Hematopoietic multipotent progenitor cell treated with erythropoietin and hydrocortisone succinate and interleukin-3 and kit ligand, for 4 days (in vitro differentiated cells): ENCODE data around the gene AFAP1L2.

Experiments
- DNase-seq: peaks from one replicate; pipeline ENCODE4 v3.0.0-alpha.2; 2015

Gene AFAP1L2

DNA sequence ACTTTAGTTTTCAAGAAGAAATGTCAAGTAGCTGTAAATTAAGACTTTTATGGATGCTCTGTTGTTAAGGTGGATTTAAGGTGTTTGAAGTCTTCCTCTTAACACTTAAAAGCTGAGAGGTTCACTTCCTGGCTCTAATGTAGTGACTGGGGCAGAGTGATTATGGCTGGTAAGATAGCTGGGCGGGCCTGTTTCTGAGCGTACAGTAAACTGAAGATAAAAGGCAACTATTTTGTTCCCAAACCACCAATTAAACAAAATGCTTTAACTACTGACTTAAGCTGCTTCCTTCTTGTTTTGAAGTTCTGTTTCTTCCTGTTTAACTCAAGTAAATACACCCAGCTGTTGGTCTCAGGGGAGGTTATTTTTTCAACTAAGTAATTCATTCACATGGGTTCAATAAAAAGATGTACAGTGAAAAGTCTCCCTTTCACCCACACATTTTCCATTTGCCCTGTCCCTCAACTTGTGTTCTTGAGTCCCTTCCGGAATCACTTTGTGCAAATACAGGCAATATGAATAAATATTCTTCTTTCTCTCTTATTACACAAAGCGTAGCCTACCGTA is 145.9 kb downstream of the AFAP1L2 start:
- peak; percentile 81 for DNase-seq

GRCh38 chr10:114257498-114257897 is 146.8 kb downstream of the AFAP1L2 start:
- no peak for DNase-seq

DNA sequence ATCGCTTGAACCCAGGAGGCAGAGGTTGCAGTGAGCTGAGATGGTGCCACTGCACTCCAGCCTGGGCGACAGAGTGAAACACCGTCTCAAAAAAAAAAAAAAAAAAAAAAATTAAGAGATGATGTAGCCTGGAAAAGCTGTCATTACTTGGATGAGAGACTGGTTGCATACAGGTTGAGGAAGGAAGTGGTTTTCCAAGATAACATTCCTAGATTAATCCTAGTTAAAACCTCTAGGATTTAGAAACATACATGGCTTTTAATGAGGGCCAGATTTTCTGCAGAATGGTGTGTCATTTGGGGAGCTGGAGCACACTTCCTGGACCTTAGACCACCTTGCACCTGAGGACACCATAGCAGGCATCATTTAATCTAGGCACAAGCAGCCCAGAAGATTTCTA is 147.5 kb downstream of the AFAP1L2 start:
- DNase-seq = no peak

DNA sequence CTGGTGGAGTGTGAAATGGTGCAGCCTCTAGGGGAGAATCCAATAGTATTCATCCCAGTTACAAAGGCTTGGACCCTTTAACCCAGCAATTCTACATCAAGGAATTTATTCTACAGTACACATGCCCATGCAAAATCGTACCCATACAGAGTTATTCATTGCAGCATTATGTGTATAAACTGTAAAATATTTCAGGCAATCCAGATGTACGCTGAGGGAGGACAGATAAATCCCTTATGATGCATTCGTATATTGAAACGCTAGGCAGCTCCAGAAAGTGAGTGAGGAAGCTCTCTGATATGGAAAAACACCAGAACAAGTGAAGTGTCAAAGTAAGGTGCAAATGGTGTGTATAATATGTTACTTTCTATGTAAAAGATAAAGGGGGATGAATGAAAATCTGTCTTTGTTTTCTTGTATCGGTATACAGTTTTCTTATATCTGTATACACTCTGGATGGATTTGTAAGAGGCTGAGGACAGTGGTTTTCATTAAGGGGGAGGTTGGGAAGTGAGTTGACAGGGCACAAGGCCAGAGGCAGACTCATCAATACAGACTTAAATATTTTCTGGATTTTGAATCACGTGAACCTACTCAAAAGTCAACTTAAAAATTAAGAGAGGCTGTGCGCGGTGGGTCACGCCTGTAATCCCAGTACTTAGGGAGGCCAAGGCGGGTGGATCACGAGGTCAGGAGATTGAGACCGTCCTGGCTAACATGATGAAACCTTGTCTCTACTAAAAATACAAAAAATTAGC is 148.1 kb downstream of the AFAP1L2 start:
- DNase-seq = no peak

DNA sequence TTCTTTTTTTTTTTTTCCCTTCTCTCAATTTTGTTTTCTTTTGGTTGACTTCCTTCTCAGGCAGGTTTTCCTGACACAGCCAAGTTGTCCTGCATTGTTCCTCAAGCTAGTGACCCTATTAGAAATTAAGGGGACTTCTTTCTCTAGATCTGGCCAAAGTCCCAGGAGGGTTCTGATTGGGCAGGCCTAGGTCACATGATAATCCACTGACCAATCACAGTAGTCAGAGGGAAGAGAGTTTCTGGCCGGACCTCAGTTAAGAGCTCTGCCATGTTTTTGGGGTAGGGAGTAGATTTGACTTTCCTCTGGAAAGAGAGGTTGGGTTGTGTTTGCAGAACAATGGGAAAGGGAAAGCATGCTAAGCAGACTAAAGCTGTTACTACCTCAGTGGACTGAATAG is 149.1 kb downstream of the AFAP1L2 start:
- DNase-seq = no peak

GRCh38 chr10:114252883-114253282 is 151.4 kb downstream of the AFAP1L2 start:
- no peak for DNase-seq

GRCh38 chr10:114252092-114252491 is 152.2 kb downstream of the AFAP1L2 start:
- DNase-seq = no peak

GRCh38 chr10:114250716-114251115 is 153.6 kb downstream of the AFAP1L2 start:
- DNase-seq = no peak

- DNase-seq = no peak
Observed at GRCh38 chr10:114250236-114250635, 154.1 kb downstream of the AFAP1L2 start.

DNA sequence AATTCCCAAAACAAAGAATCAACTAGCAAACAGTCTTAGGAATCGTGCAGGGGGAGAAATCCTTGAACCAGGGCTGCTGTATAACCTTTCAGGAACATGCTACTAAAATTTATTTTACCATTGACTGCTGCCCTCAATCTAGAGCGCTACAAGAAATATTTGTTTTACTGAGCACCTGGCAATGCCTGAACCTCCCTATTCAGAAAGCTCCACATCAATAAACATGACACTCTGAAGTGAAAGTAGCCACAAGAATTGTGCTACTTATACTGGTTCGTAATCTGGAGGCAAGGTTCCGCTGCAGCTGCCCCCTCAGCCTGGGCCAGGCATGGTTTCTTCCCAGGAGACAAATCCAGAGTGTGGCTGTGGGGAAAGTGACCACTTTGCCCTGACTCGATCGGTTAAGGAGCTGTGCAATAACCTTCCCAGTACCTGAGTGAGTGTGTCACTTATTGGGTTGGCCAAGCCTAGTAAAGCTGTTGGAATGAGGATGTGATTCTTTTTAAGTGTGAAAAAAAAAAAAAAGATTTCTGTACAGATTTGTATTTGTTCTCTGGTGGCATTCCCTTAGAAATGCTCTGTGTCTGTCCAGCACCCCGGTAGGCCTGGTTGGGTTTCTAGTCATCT is 157.5 kb downstream of the AFAP1L2 start:
- DNase-seq = no peak

- DNase-seq = no peak
Observed at GRCh38 chr10:114245121-114245791, 159.0 kb downstream of the AFAP1L2 start.
